NCI-H187 (cell line): Measurements from ENCODE around the gene TSTD2.

Experiments
- DNase-seq, 2 experiments: peaks; one replicate each; lab custom pipeline; 2025; lab: John Stamatoyannopoulos, UW

The TSTD2 gene

DNA sequence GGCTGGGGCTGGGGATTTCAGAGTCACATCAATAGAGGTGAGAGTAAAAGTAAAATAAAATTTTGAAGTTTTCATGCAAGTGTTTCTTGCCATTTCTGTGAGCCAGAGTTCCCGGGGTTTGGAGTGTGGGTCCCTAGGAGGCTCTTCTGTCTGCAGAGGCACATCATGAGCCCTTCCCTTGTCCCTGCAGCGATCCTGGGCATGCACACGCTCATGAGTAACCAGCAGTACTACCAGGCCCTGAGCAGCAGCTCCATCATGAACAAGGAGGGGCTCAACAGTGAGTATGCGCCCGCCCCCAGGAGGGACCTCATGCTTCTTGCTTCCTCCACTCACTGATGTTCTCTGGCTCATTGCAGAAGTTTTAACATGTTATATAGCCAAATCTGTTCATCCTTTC lies 70.6 kb downstream of the TSTD2 start:
- DNase-seq, result no peak

DNA sequence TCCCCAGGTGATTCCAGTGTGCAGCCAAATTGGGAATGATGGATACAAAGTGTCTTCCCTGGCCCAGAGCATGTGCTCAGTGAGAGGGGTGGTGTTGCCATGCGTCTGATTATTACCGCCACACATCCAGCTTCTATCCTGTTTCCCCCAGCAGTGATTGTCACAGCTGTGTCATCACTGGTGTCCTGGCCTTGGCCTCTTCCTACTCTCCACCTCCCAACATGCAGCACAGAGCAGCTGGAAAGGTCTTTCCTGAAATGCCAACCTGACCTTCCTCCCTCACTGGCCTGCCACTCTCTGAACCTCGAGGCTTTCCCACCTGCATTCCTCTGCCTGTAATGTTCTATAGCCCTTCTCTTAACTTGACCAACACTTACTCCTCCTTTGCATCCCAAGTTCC lies 71.7 kb downstream of the TSTD2 start:
- no peak for DNase-seq

DNA sequence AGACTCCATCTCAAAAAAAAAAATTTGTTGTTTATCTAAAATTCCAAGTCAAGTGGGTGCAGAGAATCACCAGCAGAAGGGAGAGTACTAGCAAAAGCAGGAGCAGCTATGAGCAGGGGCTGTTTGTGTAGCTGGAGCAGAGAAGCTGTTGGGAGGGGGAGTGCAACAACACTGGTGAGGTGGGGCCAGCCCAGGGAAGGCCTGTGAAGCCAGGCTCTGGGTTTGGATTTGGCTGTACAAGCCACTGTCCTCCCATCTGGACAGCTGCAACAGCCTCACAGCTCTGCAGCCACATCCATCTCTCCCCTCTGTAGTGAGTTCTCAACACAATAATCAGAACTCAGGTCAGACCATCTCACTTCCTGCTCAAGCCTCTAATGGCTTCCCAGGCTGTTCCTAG lies 72.3 kb downstream of the TSTD2 start:
- DNase-seq, result no peak

DNA sequence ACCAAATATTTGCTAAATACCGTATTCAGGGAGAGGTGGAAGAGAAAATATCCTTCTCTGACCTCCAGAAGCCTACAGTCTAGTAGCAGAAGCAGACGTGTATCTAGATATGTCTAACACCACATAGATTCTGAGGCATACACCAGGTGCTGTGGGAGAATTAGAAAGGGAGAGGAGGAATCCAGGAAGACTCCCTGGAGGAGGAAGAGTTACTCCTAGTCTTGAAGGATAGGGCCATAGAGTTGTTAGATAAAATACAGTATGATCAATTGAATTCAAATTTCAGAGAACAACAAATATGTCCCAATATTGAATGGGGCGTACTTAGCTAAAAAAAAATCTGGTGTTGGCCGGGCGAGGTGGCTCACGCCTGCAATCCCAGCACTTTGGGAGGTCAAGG lies 73.0 kb downstream of the TSTD2 start:
- no peak for DNase-seq

DNA sequence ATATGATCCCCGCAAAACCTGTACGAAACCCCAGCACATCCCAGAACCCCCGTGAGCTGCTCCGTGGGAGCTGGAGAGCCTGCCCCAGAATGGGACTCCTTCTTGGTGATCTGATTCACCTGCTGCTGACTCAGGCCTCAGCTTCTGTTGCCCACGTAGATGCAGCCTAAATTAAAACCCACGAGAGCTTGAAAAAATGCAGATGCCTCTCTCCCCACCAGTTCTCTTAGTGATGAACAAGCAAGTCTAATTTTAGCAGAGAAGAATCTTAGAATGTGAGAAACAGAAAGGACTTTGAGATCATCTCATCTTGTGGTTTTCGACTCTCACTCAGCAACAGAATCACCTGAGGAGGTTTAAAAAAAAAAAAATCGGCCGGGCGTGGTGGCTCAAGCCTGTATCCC lies 74.1 kb downstream of the TSTD2 start:
- DNase-seq, result no peak

DNA sequence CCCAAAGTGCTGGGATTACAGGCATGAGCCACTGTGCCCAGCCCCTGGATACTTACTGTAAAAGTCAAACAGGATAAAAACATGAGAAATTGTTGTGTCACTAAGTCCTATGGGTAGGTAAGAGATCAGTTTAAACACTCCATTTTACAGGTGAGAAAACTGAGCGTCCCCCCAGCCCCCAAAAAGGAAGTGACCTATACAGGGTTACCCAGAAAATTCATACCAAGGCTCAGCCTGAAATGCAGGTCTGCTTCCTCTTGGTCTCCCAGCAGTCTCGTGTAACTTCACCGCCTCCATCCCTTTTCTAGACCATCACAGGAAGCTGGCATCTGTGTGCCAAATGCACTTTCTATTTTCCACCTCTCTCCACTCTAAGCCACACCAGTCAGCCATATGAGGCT lies 74.5 kb downstream of the TSTD2 start:
- DNase-seq, result no peak

DNA sequence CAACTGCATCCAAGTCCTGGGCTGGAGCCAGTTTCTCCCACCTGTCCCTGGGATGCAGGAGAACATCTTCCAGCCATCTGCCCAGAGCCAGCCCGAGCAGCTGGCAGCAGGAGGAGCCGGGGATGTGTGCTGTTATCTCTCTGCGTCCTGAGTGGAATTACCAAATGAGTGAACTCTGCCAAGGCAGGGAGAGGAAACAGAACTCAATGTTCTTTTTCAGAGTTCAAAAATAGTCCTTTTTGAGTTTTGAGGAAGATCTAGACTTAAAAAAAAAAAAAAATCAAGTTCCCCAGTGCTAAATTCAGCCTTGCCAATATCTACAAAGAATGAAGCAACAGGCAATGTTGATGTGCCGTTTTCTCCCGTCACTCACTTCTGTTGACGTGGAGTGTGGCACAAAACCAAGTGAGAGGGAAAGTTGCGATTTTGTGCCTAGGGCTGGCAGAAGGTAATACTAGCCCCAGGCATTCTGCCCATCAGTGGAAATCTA lies 75.5 kb downstream of the TSTD2 start:
- DNase-seq, result no peak

DNA sequence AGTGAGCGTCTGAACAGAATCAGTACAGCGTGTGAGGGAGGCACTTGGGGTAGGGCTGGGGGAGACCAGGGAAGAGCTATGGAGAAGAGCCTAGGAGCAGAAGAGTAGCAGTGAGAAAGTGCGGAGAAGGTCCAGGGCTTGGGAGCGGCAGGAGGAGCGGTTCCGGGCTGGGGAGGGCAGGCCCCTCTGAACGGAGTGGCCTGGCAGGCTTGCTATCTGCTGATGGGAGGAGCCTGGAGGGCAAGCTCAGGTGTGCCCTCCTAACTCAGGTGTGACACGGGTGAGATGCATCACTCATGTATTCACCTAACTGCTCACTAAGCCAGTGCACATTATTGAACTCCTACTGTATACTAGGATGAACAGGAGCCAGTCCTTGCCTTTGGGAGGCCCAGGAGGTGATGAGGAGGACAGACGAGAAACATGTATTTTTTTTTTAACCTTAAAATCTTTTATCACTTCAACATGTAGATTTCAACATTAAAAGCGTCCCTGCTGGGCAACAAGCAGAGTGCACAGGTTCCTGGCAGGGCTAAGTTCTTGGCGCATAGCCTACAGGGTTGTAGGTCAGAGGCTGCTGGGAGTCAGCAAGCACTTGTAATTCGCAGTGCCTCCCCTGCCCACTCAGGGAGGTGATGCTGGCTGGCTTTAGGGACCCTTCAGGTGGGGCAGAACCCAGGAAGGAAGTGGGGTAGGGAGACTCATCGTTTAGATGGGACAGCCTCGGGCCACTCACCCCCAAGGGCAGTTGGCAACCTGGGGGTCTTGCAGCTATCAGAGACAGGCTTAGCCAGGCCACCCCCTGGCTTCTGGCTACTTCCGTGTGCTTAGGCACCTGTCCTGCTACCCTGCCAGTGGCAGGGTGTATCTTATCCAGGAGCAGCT lies 76.2 kb downstream of the TSTD2 start:
- no peak for DNase-seq

DNA sequence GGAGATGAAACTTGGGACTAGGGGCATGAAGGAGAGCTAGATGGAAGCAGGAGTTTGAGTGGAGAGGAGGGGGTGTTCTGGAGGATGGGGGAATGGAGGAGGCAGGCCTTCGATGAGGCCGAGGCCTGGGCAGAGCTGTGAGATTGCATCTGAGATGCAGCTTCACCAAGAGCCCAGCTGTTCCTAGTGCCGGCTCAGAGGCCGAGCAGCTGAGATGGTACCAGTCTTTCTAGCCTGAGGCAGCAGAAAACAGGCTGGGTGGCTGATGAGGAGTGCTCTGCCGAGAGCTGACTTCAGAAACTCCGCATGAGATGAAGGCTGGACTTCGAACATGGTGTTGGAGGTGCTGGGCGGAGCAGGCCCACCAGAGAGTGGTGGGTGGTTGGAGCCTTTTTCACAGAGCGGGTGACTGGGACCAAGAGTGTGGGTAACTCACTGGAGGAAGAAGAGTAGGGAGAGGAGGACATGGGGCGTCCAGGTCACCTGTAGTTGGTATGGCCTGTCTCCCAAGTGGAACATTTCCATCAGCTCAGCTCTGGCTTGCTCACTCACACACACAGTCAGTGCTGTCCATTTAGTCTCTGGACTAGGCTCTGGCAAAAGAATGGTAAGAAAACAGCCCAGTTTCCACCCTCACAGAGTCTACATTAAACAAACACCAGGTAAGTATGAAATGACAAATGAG lies 77.0 kb downstream of the TSTD2 start:
- no peak for DNase-seq

DNA sequence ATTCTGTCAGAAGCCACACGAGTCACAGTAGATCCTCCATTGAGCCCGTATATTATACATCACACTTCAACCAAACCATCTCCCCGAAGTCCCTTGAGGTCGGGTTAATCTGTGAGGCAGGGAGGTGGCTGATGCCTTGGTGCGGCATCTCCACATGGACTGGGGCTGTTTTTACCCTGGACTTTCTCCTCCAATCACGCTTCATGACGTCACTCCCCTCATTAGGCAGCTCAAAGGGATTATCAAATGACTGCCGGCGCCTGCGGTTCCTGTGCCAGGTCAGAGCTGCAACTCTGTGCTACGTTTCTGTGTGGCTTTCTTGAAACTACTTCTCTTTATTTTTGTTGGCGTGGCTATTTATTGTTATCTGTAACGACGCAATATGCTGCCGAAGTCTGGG lies 78.0 kb downstream of the TSTD2 start:
- no peak for DNase-seq

DNA sequence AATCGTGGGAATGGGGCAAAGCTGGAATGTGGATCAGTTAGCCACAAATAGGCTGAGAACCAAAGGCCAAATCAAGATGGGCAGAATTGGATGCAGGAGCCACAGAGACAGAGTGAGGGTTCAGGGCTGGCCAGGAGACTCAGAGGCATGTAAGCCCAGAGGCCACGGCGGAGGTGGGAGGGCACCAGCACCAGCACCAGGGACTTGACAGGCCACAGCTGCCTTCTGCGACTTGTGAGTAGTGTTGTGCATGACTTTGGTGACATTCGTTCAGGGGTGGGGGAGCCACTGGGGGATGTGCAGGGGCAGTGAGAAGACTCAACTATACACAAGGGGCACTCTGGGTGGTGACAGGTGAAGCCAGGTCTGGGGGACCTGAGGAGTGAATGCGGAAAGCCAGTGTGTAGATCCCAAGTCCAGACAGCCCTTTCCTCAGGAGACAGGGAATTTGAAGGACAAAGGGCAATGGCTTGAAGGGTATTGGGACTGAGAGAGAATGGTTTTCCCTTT lies 78.5 kb downstream of the TSTD2 start:
- no peak for DNase-seq

DNA sequence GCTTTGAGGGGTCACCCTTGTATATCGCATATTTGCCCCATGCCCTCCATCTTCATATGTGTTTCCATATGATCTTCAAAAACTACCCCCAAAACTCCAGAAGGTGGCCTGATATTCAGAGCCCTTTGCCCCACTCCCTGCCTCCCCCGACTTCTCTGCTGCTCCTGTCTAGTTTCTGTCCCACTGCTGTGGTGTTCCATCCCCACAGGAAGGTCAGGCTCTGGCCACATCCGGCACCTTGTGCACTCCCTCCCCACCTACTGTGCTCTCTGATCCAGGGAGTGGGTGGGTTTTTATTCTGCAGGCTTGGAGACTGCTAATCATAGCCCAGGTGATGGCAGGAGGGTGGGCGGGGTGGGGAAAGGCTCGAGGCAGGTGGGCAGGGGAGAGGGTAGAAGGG lies 79.3 kb downstream of the TSTD2 start:
- DNase-seq, result no peak

DNA sequence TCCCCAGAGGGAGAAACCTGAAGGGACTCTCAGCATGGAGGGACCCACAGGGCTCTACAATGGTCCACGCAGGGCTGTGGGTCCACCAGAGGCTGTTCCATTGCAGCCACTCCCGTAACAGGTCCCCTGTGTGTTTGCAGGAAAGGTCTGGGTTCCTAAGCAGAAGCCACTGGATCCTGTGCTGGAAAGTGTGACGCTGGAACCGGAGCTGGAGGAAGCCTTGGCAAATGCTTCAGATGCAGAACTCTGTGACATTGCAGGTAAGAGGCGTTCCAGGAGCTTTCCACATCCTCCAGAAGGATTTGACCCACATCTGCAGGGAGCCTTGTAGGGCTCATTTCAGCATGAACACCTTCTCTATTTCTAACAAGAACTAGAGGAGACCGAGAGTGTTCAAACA lies 80.0 kb downstream of the TSTD2 start:
- no peak for DNase-seq

DNA sequence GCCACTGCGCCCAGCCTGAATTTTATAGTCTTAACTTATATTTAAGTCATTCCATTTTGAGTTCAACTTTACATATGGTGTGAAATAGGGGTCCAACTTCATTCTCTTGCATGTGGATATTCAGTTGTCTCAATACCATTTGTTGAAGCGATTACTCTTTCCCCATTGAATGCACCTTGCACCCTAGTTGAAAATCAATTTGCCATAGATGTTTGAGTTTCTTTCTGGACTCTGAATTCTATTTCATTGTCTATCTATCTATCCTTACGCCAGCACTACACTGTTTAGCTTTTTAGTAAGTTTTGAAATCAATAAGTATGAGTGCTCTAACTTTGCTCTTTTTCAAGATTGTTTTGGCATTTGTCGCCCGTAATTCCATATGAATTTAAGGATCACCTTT lies 81.9 kb downstream of the TSTD2 start:
- no peak for DNase-seq

DNA sequence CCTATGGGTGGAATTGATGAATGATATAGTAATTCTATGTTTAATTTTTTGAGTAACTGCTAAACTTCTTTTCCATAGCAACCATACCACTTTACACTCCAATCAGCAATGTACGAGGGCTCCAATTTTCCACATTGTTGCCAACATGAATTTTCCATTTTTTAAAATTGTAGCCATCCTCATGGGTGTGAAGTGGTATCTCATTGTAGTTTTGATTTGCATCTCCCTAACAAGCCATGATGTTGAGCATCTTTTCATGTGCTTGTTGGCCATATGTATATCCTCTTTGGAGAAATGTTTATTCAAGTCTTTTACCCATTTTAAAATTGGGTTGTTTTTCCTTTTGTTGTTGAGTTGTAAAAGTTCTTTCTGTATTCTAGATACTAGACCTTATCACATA lies 82.8 kb downstream of the TSTD2 start:
- DNase-seq, result no peak
